ENCODE results near the gene OMA1.

DNA sequence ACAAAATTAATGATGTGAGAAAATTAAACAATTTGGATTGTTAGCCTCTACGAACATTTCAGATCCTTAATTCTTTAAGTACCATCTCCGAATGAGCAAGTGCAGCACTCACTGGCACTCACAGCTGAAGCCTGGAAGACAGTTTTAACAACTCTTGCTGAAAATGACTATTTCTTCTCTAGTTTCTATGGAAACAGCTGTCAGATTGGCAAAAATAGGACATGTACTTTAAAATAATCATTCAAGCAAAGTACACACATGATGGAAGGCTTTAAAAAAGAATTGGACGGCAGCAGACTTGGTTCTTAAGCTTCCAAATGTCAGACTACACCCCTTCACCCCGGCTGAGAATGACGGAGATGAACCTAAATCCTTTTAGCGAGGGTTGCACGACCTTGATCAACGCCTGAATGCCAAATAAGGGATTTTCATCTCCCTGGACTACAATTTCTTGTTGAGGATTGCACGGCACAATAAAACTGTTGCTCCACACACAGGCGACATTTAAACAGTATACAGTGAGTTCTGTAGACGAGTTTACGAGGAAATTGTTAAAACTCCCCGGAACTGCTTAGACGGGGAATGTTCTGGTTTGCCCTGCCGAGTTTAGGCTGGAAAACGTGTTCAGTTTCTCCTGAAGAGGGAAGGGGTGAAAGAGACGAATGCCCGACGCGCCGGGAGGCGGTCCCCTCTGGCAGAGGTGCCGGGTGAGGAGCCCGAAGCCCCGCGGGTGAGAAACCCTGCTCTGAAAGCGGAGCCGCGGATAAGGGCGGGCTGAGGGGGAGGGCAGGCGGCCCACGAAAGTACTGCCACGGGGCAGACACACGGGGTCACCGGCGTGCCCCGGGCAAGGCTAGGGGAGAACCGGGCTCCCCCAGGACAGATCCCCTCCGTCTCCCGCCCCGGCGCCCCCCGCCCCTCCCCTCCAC lies 671 bp downstream of the OMA1 start:
- no peak for TF ChIP-seq CTCF (conservative IDR thresholded peaks at IDR 0.05)
- no peak for TF ChIP-seq EZH2 (IDR thresholded peaks at IDR 0.05; ENCODE audit: low read depth)

Measured in PC-9 (cell line).